HG03378 (cell line): ENCODE results near the gene GALNT8.
"Not testable (repeated sequence)": the region's sequence is repeated elsewhere in the genome, so short reads cannot be mapped to it uniquely, and the experiment has no call there.

Experiments
- ATAC-seq: cut with Tn5 transposase; IDR thresholded peaks from one replicate; pipeline ENCODE4 v1.9.1; 2021; ENCODE audit warnings: mild to moderate bottlenecking, moderate library complexity; ENCODE audit not compliant: unreplicated experiment

The GALNT8 gene

GRCh38 chr12:4742416-4742970 lies 22.3 kb downstream of the GALNT8 start:
- no peak for ATAC-seq

- no peak for ATAC-seq
Observed at GRCh38 chr12:4743046-4743445, 22.8 kb downstream of the GALNT8 start.

- ATAC-seq = no peak
Observed at GRCh38 chr12:4744709-4745108, 24.5 kb downstream of the GALNT8 start.

GRCh38 chr12:4745249-4745648 lies 25.0 kb downstream of the GALNT8 start:
- no peak for ATAC-seq

GRCh38 chr12:4751654-4752053 lies 31.5 kb downstream of the GALNT8 start:
- not testable (repeated sequence) for ATAC-seq

- no peak for ATAC-seq
Observed at GRCh38 chr12:4762773-4763172, 42.6 kb downstream of the GALNT8 start.

- no peak for ATAC-seq
Observed at GRCh38 chr12:4763549-4763948, 43.3 kb downstream of the GALNT8 start.

GRCh38 chr12:4766445-4766844 lies 46.2 kb downstream of the GALNT8 start:
- no peak for ATAC-seq

GRCh38 chr12:4767186-4767585 lies 47.0 kb downstream of the GALNT8 start:
- ATAC-seq = no peak

- ATAC-seq = no peak
Observed at GRCh38 chr12:4768341-4768740, 48.1 kb downstream of the GALNT8 start.

GRCh38 chr12:4769073-4769472 lies 48.9 kb downstream of the GALNT8 start:
- ATAC-seq = no peak

- no peak for ATAC-seq
Observed at GRCh38 chr12:4771172-4771959, 51.2 kb downstream of the GALNT8 start.

GRCh38 chr12:4771960-4772566 lies 51.9 kb downstream of the GALNT8 start:
- ATAC-seq = no peak

- no peak for ATAC-seq
Observed at GRCh38 chr12:4775936-4776335, 55.7 kb downstream of the GALNT8 start.

- ATAC-seq = no peak
Observed at GRCh38 chr12:4779749-4780148, 59.5 kb downstream of the GALNT8 start.

- ATAC-seq = no peak
Observed at GRCh38 chr12:4780641-4781611, 60.7 kb downstream of the GALNT8 start.

- no peak for ATAC-seq
Observed at GRCh38 chr12:4784404-4785054, 64.3 kb downstream of the GALNT8 start.

GRCh38 chr12:4786795-4787194 lies 66.6 kb downstream of the GALNT8 start:
- no peak for ATAC-seq

- ATAC-seq = no peak
Observed at GRCh38 chr12:4787965-4788364, 67.8 kb downstream of the GALNT8 start.

GRCh38 chr12:4789776-4790175 lies 69.6 kb downstream of the GALNT8 start:
- no peak for ATAC-seq

- ATAC-seq = no peak
Observed at GRCh38 chr12:4791497-4791896, 71.3 kb downstream of the GALNT8 start.
